ENCODE measurements around the gene HK2. TPM values are rescaled to one million over a fixed set of nuclear protein-coding genes. Genes with fewer than 3 reads are reported as not detected.

The HK2 gene
- total RNA-seq, 1 donor, result 8.3 TPM

DNA sequence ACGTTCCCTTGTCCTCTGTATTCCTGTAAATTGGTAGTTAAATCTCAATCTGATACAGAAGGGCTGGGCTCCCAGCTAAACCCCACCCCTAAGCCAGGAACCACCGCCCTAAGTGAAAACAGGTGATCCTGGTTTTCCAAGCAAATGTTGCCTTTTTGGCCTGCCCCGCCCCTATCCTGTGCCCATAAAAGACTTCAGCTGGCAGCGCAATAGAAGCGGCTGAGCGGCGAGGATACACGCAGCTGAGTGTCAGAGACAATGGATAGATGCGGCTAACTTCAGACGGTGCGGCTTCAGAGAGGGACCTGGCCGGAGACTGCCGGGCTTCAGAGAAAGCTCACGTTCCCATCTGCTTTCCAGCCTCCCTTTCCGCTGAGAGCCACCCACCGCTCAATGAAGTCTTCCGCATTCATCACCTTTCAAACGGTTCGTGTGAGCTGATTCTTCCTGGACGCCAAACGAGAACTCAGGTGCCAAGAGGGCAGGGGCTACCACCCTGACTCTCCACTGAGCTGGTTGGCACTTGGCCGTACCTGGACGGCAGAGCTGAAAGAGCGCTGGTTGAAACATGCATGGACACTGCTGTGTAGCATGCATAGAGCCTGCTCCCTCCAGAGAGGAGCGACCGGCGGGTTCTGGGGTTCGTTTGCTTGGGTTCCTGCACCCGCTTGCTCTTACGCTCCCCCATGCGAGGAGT, 75.0 kb downstream of the HK2 start:
- no peak overlapping the region for H3K4me3 ChIP-seq (ENCODE audit: low read length)
- H3K27me3 ChIP-seq (ENCODE audit: insufficient read depth, low read length), result peaks cover 31% of the 10 kb centered on the region
- no peaks in the 10 kb centered on the region for H3K9me3 ChIP-seq (ENCODE audit: low read depth, low read length)
- peaks cover 4% of the 10 kb centered on the region for H3K4me1 ChIP-seq (ENCODE audit: insufficient read depth, low read length)

- Histone ChIP-seq H3K4me3 (ENCODE audit: low read length) (no peak overlapping the region), H3K4me1 (ENCODE audit: insufficient read depth, low read length) (peaks cover 4% of the 10 kb centered on the region), H3K9me3 (ENCODE audit: low read depth, low read length) (no peaks in the 10 kb centered on the region), H3K27me3 (ENCODE audit: insufficient read depth, low read length) (peaks cover 31% of the 10 kb centered on the region)
These were observed 76.3 kb downstream of the HK2 start for GRCh38 chr2:74910245-74910644.

DNA sequence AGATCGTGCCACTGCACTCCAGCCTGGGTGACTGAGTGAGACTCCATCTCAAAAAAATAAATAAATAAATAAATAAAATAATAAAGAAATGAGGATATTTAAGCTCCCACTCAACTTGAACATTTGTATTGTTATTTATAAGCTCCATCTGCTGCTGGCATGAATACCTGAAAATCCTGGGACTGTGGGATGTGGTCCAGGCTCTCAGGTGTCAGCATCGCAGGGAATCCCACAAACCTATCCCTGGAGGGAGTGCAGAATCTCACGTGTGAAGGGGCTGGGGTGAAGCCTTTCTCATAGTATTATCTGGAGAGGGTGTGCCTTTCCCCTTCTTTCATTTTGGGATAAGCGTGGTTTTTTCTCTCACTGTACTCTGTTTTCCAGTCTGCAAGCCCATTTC, 77.1 kb downstream of the HK2 start:
- Histone ChIP-seq H3K4me1 (ENCODE audit: insufficient read depth, low read length) (peaks cover 4% of the 10 kb centered on the region), H3K9me3 (ENCODE audit: low read depth, low read length) (no peaks in the 10 kb centered on the region), H3K27me3 (ENCODE audit: insufficient read depth, low read length) (peaks cover 31% of the 10 kb centered on the region), H3K4me3 (ENCODE audit: low read length) (no peak overlapping the region)

DNA sequence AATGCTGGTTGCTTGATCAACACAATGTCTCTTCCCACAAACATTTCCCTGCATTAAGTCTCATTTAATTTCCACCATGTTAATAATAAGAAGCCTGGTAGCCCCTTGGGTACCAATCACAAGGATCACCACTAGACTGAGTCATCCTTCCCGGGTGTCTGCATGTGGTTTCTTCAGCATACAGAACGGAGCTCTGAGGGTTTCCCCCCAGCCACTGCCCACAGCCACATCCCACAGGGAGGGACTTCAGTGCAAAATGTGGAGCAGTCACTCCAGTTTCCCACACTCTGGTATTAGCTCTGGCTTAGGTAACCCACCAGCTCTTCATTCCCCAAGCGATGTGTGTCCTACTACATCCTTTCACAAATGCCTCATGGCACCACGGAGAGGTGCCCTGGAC, 81.8 kb downstream of the HK2 start:
- Histone ChIP-seq H3K27me3 (ENCODE audit: insufficient read depth, low read length) (peaks cover 8% of the 10 kb centered on the region), H3K4me3 (ENCODE audit: low read length) (no peak overlapping the region), H3K9me3 (ENCODE audit: low read depth, low read length) (no peaks in the 10 kb centered on the region), H3K4me1 (ENCODE audit: insufficient read depth, low read length) (peaks cover 10% of the 10 kb centered on the region)

GRCh38 chr2:74916394-74916793, 82.5 kb downstream of the HK2 start:
- no peak overlapping the region for H3K4me3 ChIP-seq (ENCODE audit: low read length)
- peaks cover 13% of the 10 kb centered on the region for H3K4me1 ChIP-seq (ENCODE audit: insufficient read depth, low read length)
- no peaks in the 10 kb centered on the region for H3K9me3 ChIP-seq (ENCODE audit: low read depth, low read length)
- H3K27me3 ChIP-seq (ENCODE audit: insufficient read depth, low read length), result peaks cover 5% of the 10 kb centered on the region

DNA sequence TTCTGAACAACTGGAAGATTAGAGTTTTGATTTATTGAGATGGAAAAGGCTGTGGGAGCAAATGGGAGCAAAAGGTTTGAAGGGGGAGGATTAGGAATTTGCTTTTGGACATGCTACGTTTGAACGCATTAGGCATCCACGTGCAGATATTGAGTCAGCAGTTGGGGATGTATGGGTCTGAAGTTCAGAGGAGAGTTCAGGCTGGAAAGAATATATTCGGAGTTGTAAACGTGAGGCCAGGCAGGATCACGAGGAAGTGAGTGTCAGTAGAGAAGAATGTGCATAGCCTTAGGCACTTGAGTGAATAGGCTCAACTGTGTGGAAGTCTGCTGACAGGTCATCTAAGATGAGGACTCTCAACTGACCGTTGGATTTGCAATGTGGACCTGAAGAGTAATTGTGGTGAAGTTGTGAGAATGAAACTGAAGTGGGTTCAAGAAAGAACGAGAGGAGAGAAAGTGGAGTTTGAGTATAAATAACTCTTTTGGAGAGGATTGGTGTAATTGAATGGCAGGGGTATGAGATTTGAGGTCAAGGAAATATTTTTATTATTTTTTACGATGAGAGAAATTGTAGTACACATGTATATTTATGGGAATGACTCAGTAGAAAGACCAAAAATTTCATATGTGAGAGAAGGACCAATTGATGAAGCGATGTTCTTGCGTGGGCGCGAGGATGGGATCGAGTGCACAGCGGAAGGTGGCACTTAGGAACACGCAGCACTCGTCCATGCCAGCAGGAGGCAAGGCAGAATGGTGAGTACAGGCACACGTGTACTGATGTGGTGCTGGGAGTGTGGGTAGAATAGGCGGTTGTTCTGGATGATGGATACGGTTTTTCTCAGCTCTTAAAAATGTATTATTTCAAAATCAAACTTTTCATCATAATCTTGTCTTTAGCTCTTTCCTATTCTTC, 84.0 kb downstream of the HK2 start:
- H3K4me3 ChIP-seq (ENCODE audit: low read length), result no peak overlapping the region
- H3K4me1 ChIP-seq (ENCODE audit: insufficient read depth, low read length), result peaks cover 29% of the 10 kb centered on the region
- no peaks in the 10 kb centered on the region for H3K9me3 ChIP-seq (ENCODE audit: low read depth, low read length)

GRCh38 chr2:74919827-74920226, 85.9 kb downstream of the HK2 start:
- H3K4me3 ChIP-seq (ENCODE audit: low read length), result no peak overlapping the region
- H3K9me3 ChIP-seq (ENCODE audit: low read depth, low read length), result no peaks in the 10 kb centered on the region
- H3K27me3 ChIP-seq (ENCODE audit: insufficient read depth, low read length), result no peaks in the 10 kb centered on the region
- peaks cover 48% of the 10 kb centered on the region for H3K4me1 ChIP-seq (ENCODE audit: insufficient read depth, low read length)

More for the DNA sequence above, 84.0 kb downstream of the HK2 start:
- peaks cover 2% of the 10 kb centered on the region for H3K27me3 ChIP-seq (ENCODE audit: insufficient read depth, low read length)

DNA sequence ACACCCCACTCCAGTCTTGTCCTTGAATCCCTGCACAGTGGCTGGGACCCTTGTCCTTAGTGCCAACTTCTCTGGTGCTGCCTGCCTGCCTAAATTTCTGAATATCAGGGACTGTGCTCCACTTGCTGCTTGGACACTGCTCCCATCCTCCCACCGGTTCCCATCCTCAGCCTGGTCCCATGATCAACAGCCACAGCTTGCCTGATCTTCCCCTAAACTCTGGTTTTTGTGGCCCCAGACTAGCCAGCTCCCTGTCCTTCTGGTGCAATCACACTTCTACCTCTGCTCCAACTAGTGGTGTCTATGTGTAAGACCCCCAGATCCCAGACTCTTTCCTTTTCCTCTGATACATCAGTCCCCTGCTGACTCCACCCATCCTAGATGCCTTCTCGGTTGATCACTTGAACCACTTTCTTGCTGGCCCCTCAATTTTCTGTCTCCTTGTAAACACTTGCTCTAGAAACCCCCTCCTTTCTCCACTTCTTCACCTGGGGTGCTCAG, 87.4 kb downstream of the HK2 start:
- no peak overlapping the region for H3K4me3 ChIP-seq (ENCODE audit: low read length)
- no peaks in the 10 kb centered on the region for H3K27me3 ChIP-seq (ENCODE audit: insufficient read depth, low read length)
- peaks cover 52% of the 10 kb centered on the region for H3K4me1 ChIP-seq (ENCODE audit: insufficient read depth, low read length)
- H3K9me3 ChIP-seq (ENCODE audit: low read depth, low read length), result no peaks in the 10 kb centered on the region

GRCh38 chr2:74922592-74923227, 88.8 kb downstream of the HK2 start:
- no peaks in the 10 kb centered on the region for H3K27me3 ChIP-seq (ENCODE audit: insufficient read depth, low read length)
- H3K4me3 ChIP-seq (ENCODE audit: low read length), result no peak overlapping the region
- peaks cover 52% of the 10 kb centered on the region for H3K4me1 ChIP-seq (ENCODE audit: insufficient read depth, low read length)
- no peaks in the 10 kb centered on the region for H3K9me3 ChIP-seq (ENCODE audit: low read depth, low read length)

- Histone ChIP-seq H3K4me3 (ENCODE audit: low read length) (no peak overlapping the region), H3K9me3 (ENCODE audit: low read depth, low read length) (no peaks in the 10 kb centered on the region), H3K27me3 (ENCODE audit: insufficient read depth, low read length) (no peaks in the 10 kb centered on the region), H3K4me1 (ENCODE audit: insufficient read depth, low read length) (peaks cover 48% of the 10 kb centered on the region)
These were observed 90.7 kb downstream of the HK2 start for GRCh38 chr2:74924463-74925265.

- Histone ChIP-seq H3K4me3 (ENCODE audit: low read length) (no peak overlapping the region), H3K9me3 (ENCODE audit: low read depth, low read length) (no peaks in the 10 kb centered on the region), H3K27me3 (ENCODE audit: insufficient read depth, low read length) (no peaks in the 10 kb centered on the region), H3K4me1 (ENCODE audit: insufficient read depth, low read length) (peaks cover 42% of the 10 kb centered on the region)
These were observed 91.4 kb downstream of the HK2 start for GRCh38 chr2:74925361-74925786.

GRCh38 chr2:74927621-74928020, 93.7 kb downstream of the HK2 start:
- H3K4me1 ChIP-seq (ENCODE audit: insufficient read depth, low read length), result peaks cover 26% of the 10 kb centered on the region
- H3K27me3 ChIP-seq (ENCODE audit: insufficient read depth, low read length), result no peaks in the 10 kb centered on the region
- no peaks in the 10 kb centered on the region for H3K9me3 ChIP-seq (ENCODE audit: low read depth, low read length)
- H3K4me3 ChIP-seq (ENCODE audit: low read length), result no peak overlapping the region

- H3K4me1 ChIP-seq (ENCODE audit: insufficient read depth, low read length), result no peaks in the 10 kb centered on the region
- no peak overlapping the region for H3K4me3 ChIP-seq (ENCODE audit: low read length)
- no peaks in the 10 kb centered on the region for H3K27me3 ChIP-seq (ENCODE audit: insufficient read depth, low read length)
- no peaks in the 10 kb centered on the region for H3K9me3 ChIP-seq (ENCODE audit: low read depth, low read length)
These were observed 97.0 kb downstream of the HK2 start for GRCh38 chr2:74930811-74931486.

DNA sequence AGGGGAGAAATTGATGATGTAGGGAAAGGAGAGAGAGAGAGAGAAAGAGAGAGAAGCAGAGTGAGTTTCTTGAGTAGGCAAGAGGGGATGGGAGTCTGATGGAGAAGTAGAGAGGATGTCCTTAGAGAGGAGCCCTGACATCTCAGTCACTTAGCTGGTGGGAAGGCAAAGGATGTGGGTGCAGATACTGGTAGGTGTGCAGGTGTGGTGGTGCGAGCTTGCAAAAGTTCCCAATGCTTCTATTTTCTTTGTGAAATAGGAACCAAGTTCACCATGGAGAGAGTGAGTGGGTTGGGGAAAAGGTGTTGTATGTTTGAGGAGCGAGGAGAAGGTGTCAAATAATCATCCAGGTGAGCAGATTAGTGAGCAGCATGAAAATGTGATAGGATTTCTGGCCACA, 98.0 kb downstream of the HK2 start:
- no peak overlapping the region for H3K4me3 ChIP-seq (ENCODE audit: low read length)
- H3K9me3 ChIP-seq (ENCODE audit: low read depth, low read length), result no peaks in the 10 kb centered on the region
- H3K27me3 ChIP-seq (ENCODE audit: insufficient read depth, low read length), result no peaks in the 10 kb centered on the region
- no peaks in the 10 kb centered on the region for H3K4me1 ChIP-seq (ENCODE audit: insufficient read depth, low read length)

Data from mononuclear cell (primary cell).